ENCODE measurements around the gene CD302. TPM values are rescaled to one million over a fixed set of nuclear protein-coding genes. Genes with fewer than 3 reads are reported as not detected.

The CD302 gene
- total and polyA plus RNA-seq, 2 donors (not counting 3 experiments of a cell fraction or from before 2014, with no cell fraction given): 10.4 to 10.6 TPM

- no peak overlapping the region for H3K27ac ChIP-seq (ENCODE audit: insufficient read depth, low read depth, low read length)
- no peak overlapping the region for H2AFZ ChIP-seq (ENCODE audit: low read depth, low read length)
- peaks cover 98% of the 10 kb centered on the region for H3K79me2 ChIP-seq (ENCODE audit: control insufficient read depth, insufficient read depth, low read length)
- no peaks in the 10 kb centered on the region for H3K27me3 ChIP-seq (ENCODE audit: control insufficient read depth in 2 of 2, insufficient read depth in 2 of 2, low read length in 2 of 2)
- no peak for TF ChIP-seq GATA2 (IDR thresholded peaks at IDR 0.05; ENCODE audit: insufficient read depth, insufficient read length, low read depth, low read length)
- H3K4me1 ChIP-seq (ENCODE audit: control insufficient read depth, extremely low read depth, insufficient read depth, low read length): peaks cover 17% of the 10 kb centered on the region
- H3K36me3 ChIP-seq (ENCODE audit: control insufficient read depth in 2 of 2, extremely low read depth in 1 of 2, insufficient read depth in 2 of 2, low read length in 2 of 2): peaks cover 22 to 38% of the 10 kb centered on the region in 2 experiments
- no peaks in the 10 kb centered on the region for H3K9me1 ChIP-seq (replicated peaks; ENCODE audit: control insufficient read depth, extremely low read depth, insufficient read depth, low read length)
- no peak overlapping the region for H3K9ac ChIP-seq (replicated peaks; ENCODE audit: extremely low read depth, insufficient read depth, low read length)
- H3K4me3 ChIP-seq (replicated peaks in 1 of 3; ENCODE audit: insufficient read depth in 1 of 3, low read depth in 1 of 3, low read length in 3 of 3): no peak overlapping the region
- dilution Hi-C loops (cut with MboI; ENCODE audit: extremely low pct_ligation_motif_present, low sequenced_read_pairs) (no loop called here), intact Hi-C loops (cut with micrococcal nuclease) (no loop called here)
- ChIA-PET CTCF (interaction anchor here (0.8 to 1.3 kb wide), 2 partner anchors 18 to 69 kb away, joined by 3 read pairs; no protein-coding TSS in a partner anchor), POLR2A (no interaction called here)
- no peak for FAIRE-seq
- H3K9me3 ChIP-seq (replicated peaks; ENCODE audit: control insufficient read depth, insufficient read depth, low read length): no peaks in the 10 kb centered on the region
- H4K20me1 ChIP-seq (replicated peaks; ENCODE audit: control insufficient read depth, extremely low read depth, insufficient read depth, low read length): peaks cover 20% of the 10 kb centered on the region
- no peak for DNase-seq (ENCODE audit: low read depth, low spot score)
- no TSS peak for BruUV-seq (replicated peaks)
- no peak overlapping the region for H3K4me2 ChIP-seq (ENCODE audit: insufficient read depth, low read length)
Observed at GRCh38 chr2:159737917-159738296, 60.1 kb downstream of the CD302 start.

- Histone ChIP-seq H4K20me1 (replicated peaks; ENCODE audit: control insufficient read depth, extremely low read depth, insufficient read depth, low read length) (peaks cover 20% of the 10 kb centered on the region), H3K36me3 (ENCODE audit: control insufficient read depth in 2 of 2, extremely low read depth in 1 of 2, insufficient read depth in 2 of 2, low read length in 2 of 2) (peaks cover 21 to 33% of the 10 kb centered on the region in 2 experiments), H3K27ac (ENCODE audit: insufficient read depth, low read depth, low read length) (no peak overlapping the region), H2AFZ (ENCODE audit: low read depth, low read length) (no peak overlapping the region), H3K27me3 (ENCODE audit: control insufficient read depth in 2 of 2, insufficient read depth in 2 of 2, low read length in 2 of 2) (no peaks in the 10 kb centered on the region), H3K9me3 (replicated peaks; ENCODE audit: control insufficient read depth, insufficient read depth, low read length) (no peaks in the 10 kb centered on the region), H3K9ac (replicated peaks; ENCODE audit: extremely low read depth, insufficient read depth, low read length) (no peak overlapping the region), H3K79me2 (ENCODE audit: control insufficient read depth, insufficient read depth, low read length) (peaks cover 97% of the 10 kb centered on the region), H3K4me2 (ENCODE audit: insufficient read depth, low read length) (no peak overlapping the region), H3K9me1 (replicated peaks; ENCODE audit: control insufficient read depth, extremely low read depth, insufficient read depth, low read length) (no peaks in the 10 kb centered on the region), H3K4me3 (replicated peaks in 1 of 3; ENCODE audit: insufficient read depth in 1 of 3, low read depth in 1 of 3, low read length in 3 of 3) (no peak overlapping the region), H3K4me1 (ENCODE audit: control insufficient read depth, extremely low read depth, insufficient read depth, low read length) (peaks cover 17% of the 10 kb centered on the region)
- TF ChIP-seq MYC (IDR thresholded peaks at IDR 0.05; ENCODE audit: low read depth, low read length): no peak
- TF ChIP-seq FOS (IDR thresholded peaks at IDR 0.05; ENCODE audit: borderline replicate concordance, insufficient read depth, low read length): peak; percentile 22
- DNase-seq (ENCODE audit: low read depth, low spot score) (no peak), FAIRE-seq (no peak)
- intact Hi-C loops (cut with micrococcal nuclease): no loop called here
- CTCF ChIA-PET: no interaction called here
- POLR2A ChIA-PET: no interaction called here
- dilution Hi-C loops (cut with MboI; ENCODE audit: extremely low pct_ligation_motif_present, low sequenced_read_pairs): no loop called here
- no TSS peak for BruUV-seq (replicated peaks)
Observed at GRCh38 chr2:159737292-159737916, 60.6 kb downstream of the CD302 start.

Measured in endothelial cell of umbilical vein (primary cell).